Measurements from ENCODE around the gene ENAH. TPM values are rescaled to one million over a fixed set of nuclear protein-coding genes. Genes with fewer than 3 reads are reported as not detected.

Gene ENAH
- total and polyA plus RNA-seq, 4 donors = 47.3 to 415 (median 115) TPM

DNA sequence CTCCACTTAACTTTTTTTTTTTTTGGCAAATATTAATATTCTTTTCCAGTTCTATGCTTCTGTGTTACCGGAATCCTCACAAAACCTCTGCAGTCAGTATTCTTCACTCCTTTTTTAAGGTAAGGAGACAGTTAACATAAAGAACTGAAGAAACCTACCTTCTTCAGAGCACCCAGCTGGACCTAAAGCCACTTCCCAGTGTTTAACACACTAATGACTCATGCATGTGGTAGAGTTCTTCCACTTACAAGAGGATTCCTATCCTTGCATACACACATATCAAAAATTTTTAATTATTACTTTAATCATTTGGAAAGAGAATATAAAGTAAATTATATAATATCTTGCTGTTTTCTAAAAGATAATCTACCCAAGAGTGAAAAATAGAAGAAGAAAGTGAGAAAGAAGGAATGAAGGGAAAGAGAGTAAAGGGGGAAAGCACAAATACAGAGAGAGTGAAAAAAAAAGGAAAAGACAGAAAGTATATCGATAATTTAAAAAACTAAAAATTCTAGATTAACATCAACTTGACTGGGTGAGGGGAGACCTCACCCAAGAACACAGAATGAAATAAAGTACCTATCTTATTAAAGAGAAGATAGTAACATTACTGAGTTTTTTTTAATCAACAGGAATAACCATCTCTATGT, 54.9 kb downstream of the ENAH start:
- Histone ChIP-seq H3K27me3 (ENCODE audit: control insufficient read depth in 1 of 2, insufficient read depth in 2 of 2, low read length in 1 of 2) (no peaks in the 10 kb centered on the region), H3K4me3 (ENCODE audit: low read length in 2 of 2) (no peak overlapping the region), H3K9me3 (ENCODE audit: control insufficient read depth, low read length) (no peaks in the 10 kb centered on the region), H3K4me1 (ENCODE audit: control insufficient read depth in 1 of 2, insufficient read depth in 2 of 2, low read length in 2 of 2) (peaks cover 0 to 6% of the 10 kb centered on the region in 2 donors), H3K27ac (ENCODE audit: low read depth in 1 of 2, low read length in 2 of 2) (no peak overlapping the region), H3K36me3 (ENCODE audit: control insufficient read depth in 1 of 2, insufficient read depth in 2 of 2, low read length in 1 of 2) (no peaks in the 10 kb centered on the region)
- DNase-seq (no peak), ATAC-seq (ENCODE audit: low FRiP score) (no peak)
- 94 to 95% methylated on average over 2 of the region's 2 CpGs for WGBS, 2 donors
- intact Hi-C loops (cut with DNase I) = no loop called here

DNA sequence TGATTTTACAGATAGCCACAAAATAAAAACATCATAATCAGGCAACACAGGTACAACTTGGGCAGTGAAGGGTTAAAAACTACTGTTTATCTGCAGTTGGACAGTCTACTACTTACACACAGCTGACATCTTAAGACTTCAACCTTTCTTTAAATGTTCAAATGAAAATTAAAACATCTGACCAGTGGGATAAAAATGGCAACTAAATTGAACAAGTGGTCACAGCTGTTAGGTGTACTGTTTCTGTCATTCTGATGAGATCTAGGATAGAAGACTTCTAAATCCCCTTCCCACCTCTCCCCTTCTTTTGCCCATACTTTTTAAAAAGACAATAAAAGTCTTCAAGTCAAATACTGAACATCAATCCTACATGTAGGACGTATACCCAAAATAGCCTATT, 56.2 kb downstream of the ENAH start:
- H3K4me1 ChIP-seq (ENCODE audit: control insufficient read depth in 1 of 2, insufficient read depth in 2 of 2, low read length in 2 of 2) = peaks cover 0 to 14% of the 10 kb centered on the region in 2 donors
- H3K27me3 ChIP-seq (ENCODE audit: control insufficient read depth in 1 of 2, insufficient read depth in 2 of 2, low read length in 1 of 2) = no peaks in the 10 kb centered on the region
- ATAC-seq (ENCODE audit: low FRiP score) = no peak
- no peaks in the 10 kb centered on the region for H3K36me3 ChIP-seq (ENCODE audit: control insufficient read depth in 1 of 2, insufficient read depth in 2 of 2, low read length in 1 of 2)
- DNase-seq = no peak
- intact Hi-C loops (cut with DNase I) = no loop called here
- H3K9me3 ChIP-seq (ENCODE audit: control insufficient read depth, low read length) = no peaks in the 10 kb centered on the region
- H3K4me3 ChIP-seq (ENCODE audit: low read length in 2 of 2) = no peak overlapping the region
- WGBS, 2 donors = 85 to 86% methylated on average over 1 of the region's 1 CpG
- H3K27ac ChIP-seq (ENCODE audit: low read depth in 1 of 2, low read length in 2 of 2) = no peak overlapping the region

DNA sequence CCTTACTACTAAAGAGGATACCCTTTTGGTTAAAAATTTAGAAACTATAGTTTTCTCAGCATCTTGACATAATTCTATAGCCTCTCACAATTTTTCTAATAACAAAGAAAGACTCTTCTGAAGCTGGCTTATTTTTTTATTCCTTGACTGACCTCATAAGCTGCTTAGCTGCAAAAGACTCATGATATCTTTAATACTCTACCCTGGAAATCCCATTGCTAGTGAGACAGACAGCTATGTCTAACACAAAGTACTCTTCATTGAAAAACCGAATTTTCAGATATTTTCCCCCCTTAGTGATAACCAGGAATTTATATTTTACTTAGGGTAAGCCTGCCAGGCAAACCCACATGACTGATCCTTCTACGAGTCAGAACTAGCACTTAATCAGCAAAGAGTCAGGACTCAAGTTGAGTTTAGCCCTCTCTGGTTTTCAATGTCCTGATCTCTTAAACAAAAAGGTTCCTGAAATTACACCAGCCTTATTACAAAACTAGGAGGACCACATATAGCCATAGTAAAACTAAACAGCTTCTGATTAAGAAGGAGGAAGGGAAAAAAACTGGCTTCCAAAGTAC, 56.9 kb downstream of the ENAH start:
- Histone ChIP-seq H3K27ac (ENCODE audit: low read depth in 1 of 2, low read length in 2 of 2) (no peak overlapping the region), H3K27me3 (ENCODE audit: control insufficient read depth in 1 of 2, insufficient read depth in 2 of 2, low read length in 1 of 2) (no peaks in the 10 kb centered on the region), H3K4me3 (ENCODE audit: low read length in 2 of 2) (no peak overlapping the region), H3K4me1 (ENCODE audit: control insufficient read depth in 1 of 2, insufficient read depth in 2 of 2, low read length in 2 of 2) (peaks cover 0 to 14% of the 10 kb centered on the region in 2 donors), H3K36me3 (ENCODE audit: control insufficient read depth in 1 of 2, insufficient read depth in 2 of 2, low read length in 1 of 2) (no peaks in the 10 kb centered on the region), H3K9me3 (ENCODE audit: control insufficient read depth, low read length) (no peaks in the 10 kb centered on the region)
- intact Hi-C loops (cut with DNase I) = no loop called here
- WGBS, 2 donors = 5 to 8% methylated on average over 2 of the region's 2 CpGs
- ATAC-seq (ENCODE audit: low FRiP score) (no peak), DNase-seq (no peak)

DNA sequence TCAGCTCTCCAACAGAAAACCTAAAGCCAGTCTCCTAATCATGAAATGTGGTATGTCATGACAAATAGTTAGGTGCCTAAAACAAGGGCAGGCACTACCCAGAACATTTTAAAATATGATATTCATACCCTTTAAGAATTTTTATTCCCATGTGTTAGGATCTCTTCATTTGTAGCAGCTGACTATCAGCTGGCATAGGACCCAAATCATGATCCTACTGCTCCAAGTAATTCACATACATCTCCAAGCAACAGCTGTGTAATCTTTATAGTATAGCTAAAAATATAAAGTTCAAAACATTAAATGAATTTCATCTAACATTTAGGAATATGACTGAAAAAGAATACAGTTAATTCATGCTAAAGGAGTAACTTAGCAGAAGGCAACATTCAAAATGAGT, 57.5 kb downstream of the ENAH start:
- no peak for DNase-seq
- no peak overlapping the region for H3K4me3 ChIP-seq (ENCODE audit: low read length in 2 of 2)
- ATAC-seq (ENCODE audit: low FRiP score) = no peak
- no peaks in the 10 kb centered on the region for H3K36me3 ChIP-seq (ENCODE audit: control insufficient read depth in 1 of 2, insufficient read depth in 2 of 2, low read length in 1 of 2)
- intact Hi-C loops (cut with DNase I) = no loop called here
- no peaks in the 10 kb centered on the region for H3K9me3 ChIP-seq (ENCODE audit: control insufficient read depth, low read length)
- no peak overlapping the region for H3K27ac ChIP-seq (ENCODE audit: low read depth in 1 of 2, low read length in 2 of 2)
- no peaks in the 10 kb centered on the region for H3K27me3 ChIP-seq (ENCODE audit: control insufficient read depth in 1 of 2, insufficient read depth in 2 of 2, low read length in 1 of 2)
- H3K4me1 ChIP-seq (ENCODE audit: control insufficient read depth in 1 of 2, insufficient read depth in 2 of 2, low read length in 2 of 2) = peaks cover 0 to 14% of the 10 kb centered on the region in 2 donors

DNA sequence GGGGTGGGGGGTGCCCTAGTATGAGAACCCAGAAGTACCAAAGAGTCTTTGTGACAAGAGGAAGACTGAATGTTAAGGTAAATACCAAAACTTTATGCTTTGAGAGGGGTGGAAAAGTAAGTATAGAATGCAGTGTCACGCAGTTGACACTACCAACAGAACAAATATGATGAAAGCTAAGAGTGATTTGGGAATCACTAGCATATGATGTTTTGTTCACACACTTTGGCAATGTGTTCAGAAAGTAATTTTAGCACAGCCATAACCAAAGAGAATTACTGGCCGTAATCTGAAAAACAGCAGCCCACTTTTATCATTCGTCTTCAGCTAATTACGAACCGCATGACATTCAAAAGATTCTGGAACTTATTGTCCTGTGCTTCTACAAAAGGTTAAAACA, 59.5 kb downstream of the ENAH start:
- DNase-seq = no peak
- 75 to 81% methylated on average over 5 of the region's 5 CpGs for WGBS, 2 donors
- intact Hi-C loops (cut with DNase I) = no loop called here
- no peaks in the 10 kb centered on the region for H3K27me3 ChIP-seq (ENCODE audit: control insufficient read depth in 1 of 2, insufficient read depth in 2 of 2, low read length in 1 of 2)
- no peaks in the 10 kb centered on the region for H3K9me3 ChIP-seq (ENCODE audit: control insufficient read depth, low read length)
- H3K36me3 ChIP-seq (ENCODE audit: control insufficient read depth in 1 of 2, insufficient read depth in 2 of 2, low read length in 1 of 2) = no peaks in the 10 kb centered on the region
- no peak overlapping the region for H3K27ac ChIP-seq (ENCODE audit: low read depth in 1 of 2, low read length in 2 of 2)
- H3K4me3 ChIP-seq (ENCODE audit: low read length in 2 of 2) = no peak overlapping the region
- H3K4me1 ChIP-seq (ENCODE audit: control insufficient read depth in 1 of 2, insufficient read depth in 2 of 2, low read length in 2 of 2) = peaks cover 0 to 17% of the 10 kb centered on the region in 2 donors
- ATAC-seq (ENCODE audit: low FRiP score) = no peak

DNA sequence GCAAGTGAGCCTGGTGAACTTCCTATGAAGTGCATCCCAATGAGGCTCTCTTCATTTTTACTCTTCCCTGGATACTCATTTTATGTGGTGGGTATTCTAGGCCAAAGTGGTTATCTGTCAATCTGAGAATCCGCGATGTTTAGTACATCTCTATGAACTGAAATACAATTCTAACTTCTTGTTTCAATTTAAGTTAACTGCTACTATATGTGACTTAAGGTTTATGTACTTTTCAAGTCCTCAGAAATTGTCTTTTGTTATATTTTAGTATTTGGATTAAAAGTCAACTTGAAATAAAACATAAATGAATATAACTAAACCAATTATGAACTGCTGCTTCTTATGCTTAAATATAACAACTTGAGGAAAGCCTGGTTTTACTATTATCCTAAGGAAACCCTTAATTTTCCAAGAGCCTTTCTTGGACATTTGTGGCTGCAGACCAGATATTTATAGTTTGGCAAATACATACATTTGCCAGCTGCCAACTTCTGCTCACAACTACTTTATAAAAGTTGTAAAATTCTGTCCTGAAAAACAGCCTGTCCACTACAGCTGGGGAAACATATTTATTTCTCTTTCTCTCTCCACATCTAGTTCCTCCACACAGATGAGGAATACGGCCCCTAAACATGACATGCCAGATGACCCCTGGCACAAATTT, 60.4 kb downstream of the ENAH start:
- Histone ChIP-seq H3K27ac (ENCODE audit: low read depth in 1 of 2, low read length in 2 of 2) (no peak overlapping the region), H3K27me3 (ENCODE audit: control insufficient read depth in 1 of 2, insufficient read depth in 2 of 2, low read length in 1 of 2) (no peaks in the 10 kb centered on the region), H3K36me3 (ENCODE audit: control insufficient read depth in 1 of 2, insufficient read depth in 2 of 2, low read length in 1 of 2) (no peaks in the 10 kb centered on the region), H3K9me3 (ENCODE audit: control insufficient read depth, low read length) (no peaks in the 10 kb centered on the region), H3K4me3 (ENCODE audit: low read length in 2 of 2) (no peak overlapping the region), H3K4me1 (ENCODE audit: control insufficient read depth in 1 of 2, insufficient read depth in 2 of 2, low read length in 2 of 2) (peaks cover 0 to 17% of the 10 kb centered on the region in 2 donors)
- WGBS, 2 donors = 58 to 64% methylated on average over 3 of the region's 3 CpGs
- intact Hi-C loops (cut with DNase I) = no loop called here
- DNase-seq = no peak
- ATAC-seq (ENCODE audit: low FRiP score) = no peak

DNA sequence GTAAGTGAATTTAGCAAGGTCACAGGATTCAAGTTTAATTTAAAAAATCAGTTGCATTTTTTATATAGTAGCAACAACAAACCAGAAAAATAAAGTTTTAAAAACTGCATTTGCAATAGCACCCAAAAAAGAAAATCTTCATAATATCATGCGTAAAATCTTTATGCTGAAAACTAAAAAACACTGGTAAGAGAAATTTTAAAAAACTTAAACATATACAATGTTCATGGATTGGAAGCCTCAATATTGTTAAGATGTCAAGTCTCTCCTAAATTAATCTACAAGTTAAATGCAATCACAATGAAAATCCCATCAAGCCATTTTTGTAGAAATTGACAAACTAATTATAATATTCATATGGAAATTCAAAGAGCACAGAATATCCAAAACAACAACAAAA, 65.6 kb downstream of the ENAH start:
- intact Hi-C loops (cut with DNase I) = no loop called here
- 99 to 100% methylated on average over 1 of the region's 1 CpG for WGBS, 2 donors
- H3K27me3 ChIP-seq (ENCODE audit: control insufficient read depth in 1 of 2, insufficient read depth in 2 of 2, low read length in 1 of 2) = no peaks in the 10 kb centered on the region
- H3K9me3 ChIP-seq (ENCODE audit: control insufficient read depth, low read length) = no peaks in the 10 kb centered on the region
- no peak for DNase-seq
- peaks cover 0 to 6% of the 10 kb centered on the region in 2 donors for H3K4me1 ChIP-seq (ENCODE audit: control insufficient read depth in 1 of 2, insufficient read depth in 2 of 2, low read length in 2 of 2)
- no peak for ATAC-seq (ENCODE audit: low FRiP score)
- H3K27ac ChIP-seq (ENCODE audit: low read depth in 1 of 2, low read length in 2 of 2) = no peak overlapping the region
- no peak overlapping the region for H3K4me3 ChIP-seq (ENCODE audit: low read length in 2 of 2)
- H3K36me3 ChIP-seq (ENCODE audit: control insufficient read depth in 1 of 2, insufficient read depth in 2 of 2, low read length in 1 of 2) = no peaks in the 10 kb centered on the region

DNA sequence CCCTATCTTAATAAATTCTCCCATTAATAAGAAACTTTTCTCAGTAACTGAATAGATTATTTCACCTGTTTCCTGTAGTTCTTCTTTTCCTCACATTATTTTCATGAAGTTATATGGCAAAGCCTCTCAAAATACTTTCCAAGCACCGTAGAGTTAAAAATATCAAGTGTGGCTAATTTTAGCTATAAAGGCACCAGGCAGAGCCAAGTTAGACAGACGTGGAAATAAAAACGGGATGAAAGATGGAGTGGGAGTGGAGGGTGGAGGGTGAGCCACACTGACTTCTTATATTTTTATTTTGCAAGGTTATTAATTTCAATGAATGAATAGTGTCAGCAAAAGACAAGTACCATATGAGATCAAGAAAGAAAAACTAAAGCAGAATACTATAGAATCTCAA, 71.7 kb downstream of the ENAH start:
- Histone ChIP-seq H3K4me1 (ENCODE audit: control insufficient read depth in 1 of 2, insufficient read depth in 2 of 2, low read length in 2 of 2) (peaks cover 2 to 6% of the 10 kb centered on the region in 2 donors), H3K4me3 (ENCODE audit: low read length in 2 of 2) (no peak overlapping the region), H3K27ac (ENCODE audit: low read depth in 1 of 2, low read length in 2 of 2) (peak overlapping the region in 1 of 2 donors; percentile 36), H3K9me3 (ENCODE audit: control insufficient read depth, low read length) (no peaks in the 10 kb centered on the region), H3K27me3 (ENCODE audit: control insufficient read depth in 1 of 2, insufficient read depth in 2 of 2, low read length in 1 of 2) (no peaks in the 10 kb centered on the region), H3K36me3 (ENCODE audit: control insufficient read depth in 1 of 2, insufficient read depth in 2 of 2, low read length in 1 of 2) (no peaks in the 10 kb centered on the region)
- ATAC-seq (ENCODE audit: low FRiP score) = peak; percentile 58
- intact Hi-C loops (cut with DNase I) = no loop called here
- no peak for DNase-seq
- 1 to 2% methylated on average over 3 of the region's 3 CpGs for WGBS, 2 donors
